Panc1 (cell line): ENCODE data around the gene MAP2K7. TPM values are rescaled to one million over a fixed set of nuclear protein-coding genes. Genes with fewer than 3 reads are reported as not detected.

Source experiments
- ATAC-seq: fragments of 200-7000 bp; cut with Tn5 transposase; 2 replicates; pipeline ENCODE4 v1.9.1; 2020; ENCODE audit warnings: mild to moderate bottlenecking, moderate library complexity
- BruUV-seq: library from RNA; stranded (reverse); fragments of 400-500 nt; replicated peaks from 2 replicates; lab custom pipeline; 2021; lab: Mats Ljungman, UMichigan
- CTCF ChIA-PET: fragments of 300-600 bp; sonication (Branson Sonifier 250); formaldehyde crosslinking; loops from one replicate; lab custom pipeline; 2022; ENCODE audit warnings: antibody characterized with exemption; lab: Charles Lee
- POLR2A ChIA-PET: fragments of 300-600 bp; sonication (Branson Sonifier 250); formaldehyde crosslinking; loops from one replicate; lab custom pipeline; 2022; ENCODE audit warnings: antibody characterized with exemption; lab: Charles Lee
- DNase-seq: peaks from one replicate; pipeline ENCODE4 v3.0.0-alpha.2; 2010; ENCODE audit warnings: low read depth, low spot score
- H3K27ac ChIP-seq: 2 replicates; pipeline ENCODE4 v1.5.1; 2011; ENCODE audit warnings: mild to moderate bottlenecking, low read length, inconsistent platforms
- H3K27me3 ChIP-seq: fragments of 200-500 bp; sonication (Bioruptor generic); 2 replicates; pipeline ENCODE4 v1.6.0; 2014; ENCODE audit warnings: low read length, inconsistent platforms; ENCODE audit not compliant: control insufficient read depth, insufficient read depth
- H3K36me3 ChIP-seq: fragments of 200-500 bp; sonication (Bioruptor generic); 2 replicates; pipeline ENCODE4 v1.5.1; 2014; ENCODE audit warnings: inconsistent platforms, mild to moderate bottlenecking, low read length, moderate library complexity; ENCODE audit not compliant: control insufficient read depth, insufficient read depth
- H3K4me1 ChIP-seq: 2 replicates; pipeline ENCODE4 v1.5.1; 2011; ENCODE audit warnings: inconsistent platforms, mild to moderate bottlenecking, low read length, moderate library complexity; ENCODE audit not compliant: control insufficient read depth, insufficient read depth
- H3K4me3 ChIP-seq, 2 experiments: 2 replicates each; pipeline ENCODE4 v1.5.1; 2011 to 2012; ENCODE audit warnings: low read depth in 2 of 2, low read length in 2 of 2, mild to moderate bottlenecking in 2 of 2, inconsistent platforms in 1 of 2, moderate library complexity in 1 of 2
- H3K9me3 ChIP-seq: fragments of 200-500 bp; sonication (Bioruptor generic); 2 replicates; pipeline ENCODE4 v1.5.1; 2014; ENCODE audit warnings: low read depth, mild to moderate bottlenecking, inconsistent platforms, low read length, moderate library complexity; ENCODE audit not compliant: control insufficient read depth, insufficient read depth
- CTCF ChIP-seq: fragments of 450-650 bp; IDR thresholded peaks from 2 replicates; pipeline ENCODE4 v1.5.1; 2017; ENCODE audit warnings: mild to moderate bottlenecking
- POLR2AphosphoS5 ChIP-seq: IDR thresholded peaks from 2 replicates; pipeline ENCODE4 v1.6.1; 2012; ENCODE audit warnings: mild to moderate bottlenecking, low read depth, low read length, moderate library complexity
- SIN3A ChIP-seq: IDR thresholded peaks from 2 replicates; pipeline ENCODE4 v1.6.1; 2012; ENCODE audit warnings: low read depth, mild to moderate bottlenecking, low read length, moderate library complexity, borderline replicate concordance; ENCODE audit not compliant: insufficient read depth
- TCF7L2 ChIP-seq: IDR thresholded peaks from 2 replicates; pipeline ENCODE4 v1.6.1; 2011; ENCODE audit warnings: mild to moderate bottlenecking, low read depth, low read length, inconsistent platforms
- in situ Hi-C: cut with HindIII; loops from 2 replicates; pipeline ENCODE4 v1.10.0; 2016; ENCODE audit warnings: low sequenced_read_pairs, low pct_unique_long_range_greater_than_20kb
- intact Hi-C: fragments of 100-400 bp; cut with micrococcal nuclease; formaldehyde crosslinking; loops from one replicate; pipeline ENCODE4 v1.10.0; 2022; ENCODE audit not compliant: unreplicated experiment
- total RNA-seq: library from RNA; stranded (reverse); gene quantifications from one replicate; pipeline ENCODE4 v1.2.1, GENCODE V29; 2021; ENCODE audit not compliant: unreplicated experiment
- TF ChIP-seq, protein P1 (sequence below), 2 experiments: IDR thresholded peaks; 2 replicates each; pipeline ENCODE4 v1.6.1; 2011 to 2012; ENCODE audit warnings: low read depth in 2 of 2, control low read depth in 1 of 2, low read length in 1 of 2, mild to moderate bottlenecking in 1 of 2, moderate library complexity in 1 of 2; ENCODE audit not compliant: insufficient read depth in 1 of 2

MAP2K7 gene
- total RNA-seq, 1 experiment from 2014 or later: 32.9 TPM

DNA sequence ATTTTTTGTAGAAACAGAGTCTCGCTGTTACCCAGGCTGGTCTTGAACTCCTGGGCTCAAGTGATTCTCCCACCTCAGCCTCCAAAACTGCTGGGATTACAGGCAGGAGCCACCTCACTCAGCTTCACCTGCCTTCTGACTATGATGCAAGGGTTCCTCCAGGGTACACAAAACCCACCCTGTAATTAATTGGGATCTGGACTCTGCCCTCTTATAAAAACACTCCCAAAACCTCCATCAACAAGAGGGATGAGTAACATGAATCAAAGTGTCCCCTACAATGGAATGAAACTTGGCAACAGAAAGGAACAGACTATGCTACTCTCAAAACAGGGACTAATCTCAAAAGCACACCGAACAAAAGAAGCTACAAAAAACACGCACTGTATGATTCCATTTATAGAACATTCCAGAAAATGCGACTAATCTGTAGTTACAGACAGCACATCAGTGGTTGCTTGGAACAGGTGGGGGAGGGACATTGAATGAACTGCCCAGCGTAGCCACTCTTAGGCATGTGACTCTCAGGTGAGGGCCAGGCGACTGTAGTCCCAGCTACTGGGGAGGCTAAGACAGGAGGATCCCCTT lies 26.3 kb upstream of the MAP2K7 start:
- no TSS peak for BruUV-seq
- no peak overlapping the region for H3K4me3 ChIP-seq
- no peaks in the 10 kb centered on the region for H3K9me3 ChIP-seq
- DNase-seq (no peak), ATAC-seq (no peak)
- H3K27me3 ChIP-seq: no peaks in the 10 kb centered on the region
- H3K36me3 ChIP-seq: no peaks in the 10 kb centered on the region
- ChIA-PET POLR2A (no interaction called here), CTCF (no interaction called here)
- intact Hi-C loops: no loop called here
- no peaks in the 10 kb centered on the region for H3K4me1 ChIP-seq
- H3K27ac ChIP-seq: no peak overlapping the region
- in situ Hi-C loops: no loop called here
- TF ChIP-seq TCF7L2 (no peak), POLR2AphosphoS5 (no peak), CTCF (no peak), SIN3A (no peak)
- TF ChIP-seq, protein P1, sequence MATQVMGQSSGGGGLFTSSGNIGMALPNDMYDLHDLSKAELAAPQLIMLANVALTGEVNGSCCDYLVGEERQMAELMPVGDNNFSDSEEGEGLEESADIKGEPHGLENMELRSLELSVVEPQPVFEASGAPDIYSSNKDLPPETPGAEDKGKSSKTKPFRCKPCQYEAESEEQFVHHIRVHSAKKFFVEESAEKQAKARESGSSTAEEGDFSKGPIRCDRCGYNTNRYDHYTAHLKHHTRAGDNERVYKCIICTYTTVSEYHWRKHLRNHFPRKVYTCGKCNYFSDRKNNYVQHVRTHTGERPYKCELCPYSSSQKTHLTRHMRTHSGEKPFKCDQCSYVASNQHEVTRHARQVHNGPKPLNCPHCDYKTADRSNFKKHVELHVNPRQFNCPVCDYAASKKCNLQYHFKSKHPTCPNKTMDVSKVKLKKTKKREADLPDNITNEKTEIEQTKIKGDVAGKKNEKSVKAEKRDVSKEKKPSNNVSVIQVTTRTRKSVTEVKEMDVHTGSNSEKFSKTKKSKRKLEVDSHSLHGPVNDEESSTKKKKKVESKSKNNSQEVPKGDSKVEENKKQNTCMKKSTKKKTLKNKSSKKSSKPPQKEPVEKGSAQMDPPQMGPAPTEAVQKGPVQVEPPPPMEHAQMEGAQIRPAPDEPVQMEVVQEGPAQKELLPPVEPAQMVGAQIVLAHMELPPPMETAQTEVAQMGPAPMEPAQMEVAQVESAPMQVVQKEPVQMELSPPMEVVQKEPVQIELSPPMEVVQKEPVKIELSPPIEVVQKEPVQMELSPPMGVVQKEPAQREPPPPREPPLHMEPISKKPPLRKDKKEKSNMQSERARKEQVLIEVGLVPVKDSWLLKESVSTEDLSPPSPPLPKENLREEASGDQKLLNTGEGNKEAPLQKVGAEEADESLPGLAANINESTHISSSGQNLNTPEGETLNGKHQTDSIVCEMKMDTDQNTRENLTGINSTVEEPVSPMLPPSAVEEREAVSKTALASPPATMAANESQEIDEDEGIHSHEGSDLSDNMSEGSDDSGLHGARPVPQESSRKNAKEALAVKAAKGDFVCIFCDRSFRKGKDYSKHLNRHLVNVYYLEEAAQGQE (IDR thresholded peaks at IDR 0.05; ENCODE audit: insufficient read depth in 1 of 2, low read depth in 2 of 2, low read length in 1 of 2): no peak

GRCh38 chr19:7879111-7879807 lies 24.4 kb upstream of the MAP2K7 start:
- Histone ChIP-seq H3K4me1 (no peaks in the 10 kb centered on the region), H3K27ac (no peak overlapping the region), H3K4me3 (no peak overlapping the region), H3K36me3 (no peaks in the 10 kb centered on the region), H3K9me3 (no peaks in the 10 kb centered on the region), H3K27me3 (no peaks in the 10 kb centered on the region)
- BruUV-seq: no TSS peak
- POLR2A ChIA-PET: no interaction called here
- peak; percentile 50 for ATAC-seq
- DNase-seq: no peak
- CTCF ChIA-PET: interaction anchor here (0.6 to 1.5 kb wide), 2 partner anchors 10 to 23 kb away, joined by 5 to 6 read pairs; no protein-coding TSS in a partner anchor
- intact Hi-C loops: no loop called here
- in situ Hi-C loops: no loop called here
- TF ChIP-seq SIN3A (no peak), POLR2AphosphoS5 (no peak), TCF7L2 (no peak), CTCF (no peak)
- TF ChIP-seq, protein P1 (IDR thresholded peaks at IDR 0.05; ENCODE audit: insufficient read depth in 1 of 2, low read depth in 2 of 2, low read length in 1 of 2): no peak
